Activated CD4-positive, alpha-beta T cell treated with anti-CD3 and anti-CD28 coated beads, Interleukin-2, amount 50 U/mL, for 24 hours (primary cell): ENCODE data around the gene MTHFD1L.

Experiments used
- DNase-seq, 2 donors: peaks; one replicate each; pipeline ENCODE4 v3.0.0-alpha.2; 2020; ENCODE audit warnings: low read depth in 1 of 2, low spot score in 1 of 2

The MTHFD1L gene

DNA sequence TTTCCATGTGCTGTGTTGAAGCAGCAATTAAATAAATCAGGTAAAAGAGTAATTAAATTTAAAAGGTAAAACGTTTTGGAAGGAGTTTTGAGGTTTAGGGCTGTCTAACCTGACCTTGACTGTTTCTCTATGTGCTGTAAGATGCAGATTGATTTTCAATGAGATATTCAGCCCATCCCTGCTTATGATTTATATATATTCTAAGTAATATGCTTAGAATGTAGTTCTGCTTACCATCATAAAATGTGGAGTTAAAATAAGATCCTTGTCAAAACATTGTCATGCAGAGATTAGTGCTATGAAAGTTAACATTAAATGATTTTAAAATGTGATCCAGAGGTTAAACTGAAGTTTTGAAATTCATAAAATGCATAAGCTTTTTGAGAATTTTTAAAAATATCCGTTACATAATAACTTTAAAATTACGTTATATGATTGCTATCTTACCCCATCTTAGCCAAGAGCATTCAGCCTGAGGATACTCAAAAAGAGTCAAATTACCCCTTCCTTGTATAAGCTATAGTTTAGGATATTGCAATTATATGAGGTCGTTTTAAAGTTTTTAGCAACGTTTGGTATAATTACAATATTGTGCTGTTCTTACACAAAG, 122.5 kb downstream of the MTHFD1L start:
- DNase-seq, result no peak

DNA sequence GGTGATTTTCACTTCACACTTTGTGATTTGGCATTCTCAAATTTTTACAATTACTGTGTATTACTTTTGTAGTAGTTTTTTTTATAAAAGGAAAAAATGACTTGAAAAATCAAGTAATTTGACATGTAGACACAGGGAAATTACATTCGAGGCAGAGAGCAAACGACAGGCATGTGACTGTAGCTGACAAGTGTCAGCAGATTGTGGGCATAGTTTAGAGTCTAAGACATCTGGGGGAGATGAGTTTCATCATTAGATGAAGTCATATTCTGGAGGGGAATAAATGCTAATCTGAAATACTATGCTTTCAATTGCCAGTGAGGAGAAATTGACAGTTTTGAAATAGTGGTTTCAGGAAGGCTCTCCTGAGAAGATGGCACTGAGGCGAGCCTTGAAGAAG, 126.0 kb downstream of the MTHFD1L start:
- no peak for DNase-seq

GRCh38 chr6:150992262-150992661, 126.8 kb downstream of the MTHFD1L start:
- no peak for DNase-seq

DNA sequence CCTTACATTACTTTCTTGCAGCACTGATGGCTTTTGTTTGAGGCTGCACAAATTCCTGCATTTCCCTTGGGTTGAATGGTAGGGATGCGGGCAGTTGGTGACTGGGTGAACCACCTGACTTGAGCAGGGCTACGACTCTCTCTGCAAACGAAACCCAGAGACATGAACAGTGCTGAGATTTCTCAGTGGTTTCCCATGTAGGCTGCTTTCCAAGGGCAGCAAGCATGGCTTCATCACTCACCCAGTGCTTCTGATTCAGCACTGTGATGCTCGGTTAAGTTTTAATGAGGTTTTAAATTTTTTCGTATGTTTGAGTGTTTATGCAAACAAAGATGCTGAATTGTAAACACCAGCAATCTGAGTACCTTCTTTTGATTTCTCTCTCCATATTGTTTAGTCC, 127.2 kb downstream of the MTHFD1L start:
- DNase-seq, result no peak

DNA sequence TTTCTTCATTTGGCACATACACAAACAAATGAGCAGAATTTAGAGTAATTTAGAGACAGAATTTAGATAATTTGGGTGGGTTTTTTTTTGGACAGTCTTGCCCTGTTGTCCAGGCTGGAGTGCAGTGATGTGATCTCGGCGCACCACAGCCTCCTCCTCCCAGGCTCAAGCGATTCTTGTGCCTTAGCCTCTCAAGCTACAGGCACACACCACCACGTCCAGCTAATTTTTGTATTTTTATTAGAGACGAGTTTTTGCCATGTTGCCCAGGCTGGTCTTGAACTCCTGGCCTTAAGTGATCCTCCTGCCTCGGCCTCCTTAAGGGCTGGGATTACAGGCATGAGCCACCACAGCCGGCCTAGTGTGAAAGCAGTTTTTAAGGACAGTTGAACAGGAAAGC, 127.8 kb downstream of the MTHFD1L start:
- no peak for DNase-seq

- no peak for DNase-seq
Measured at GRCh38 chr6:150994026-150994425, 128.5 kb downstream of the MTHFD1L start.

GRCh38 chr6:150996968-150997367, 131.5 kb downstream of the MTHFD1L start:
- DNase-seq, result no peak

GRCh38 chr6:150999107-150999506, 133.6 kb downstream of the MTHFD1L start:
- DNase-seq, result no peak

DNA sequence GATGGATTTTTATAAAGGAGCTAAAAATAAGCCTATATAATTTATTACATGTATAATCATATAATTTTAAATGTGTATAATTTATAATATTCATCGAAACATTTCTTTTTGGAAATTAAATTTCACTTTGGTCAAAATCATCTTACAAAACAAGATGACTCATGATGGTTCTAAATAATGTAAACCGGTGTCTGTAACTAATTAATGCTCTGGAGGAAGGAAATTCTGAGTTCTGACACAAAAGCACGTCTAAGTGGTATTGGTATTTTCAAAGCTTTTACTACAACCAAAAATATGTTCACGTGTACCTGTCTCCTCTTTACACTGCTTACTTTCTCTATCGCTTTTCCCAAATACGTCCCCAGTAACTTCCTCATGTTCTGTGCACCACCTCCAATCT, 134.1 kb downstream of the MTHFD1L start:
- DNase-seq, result no peak

DNA sequence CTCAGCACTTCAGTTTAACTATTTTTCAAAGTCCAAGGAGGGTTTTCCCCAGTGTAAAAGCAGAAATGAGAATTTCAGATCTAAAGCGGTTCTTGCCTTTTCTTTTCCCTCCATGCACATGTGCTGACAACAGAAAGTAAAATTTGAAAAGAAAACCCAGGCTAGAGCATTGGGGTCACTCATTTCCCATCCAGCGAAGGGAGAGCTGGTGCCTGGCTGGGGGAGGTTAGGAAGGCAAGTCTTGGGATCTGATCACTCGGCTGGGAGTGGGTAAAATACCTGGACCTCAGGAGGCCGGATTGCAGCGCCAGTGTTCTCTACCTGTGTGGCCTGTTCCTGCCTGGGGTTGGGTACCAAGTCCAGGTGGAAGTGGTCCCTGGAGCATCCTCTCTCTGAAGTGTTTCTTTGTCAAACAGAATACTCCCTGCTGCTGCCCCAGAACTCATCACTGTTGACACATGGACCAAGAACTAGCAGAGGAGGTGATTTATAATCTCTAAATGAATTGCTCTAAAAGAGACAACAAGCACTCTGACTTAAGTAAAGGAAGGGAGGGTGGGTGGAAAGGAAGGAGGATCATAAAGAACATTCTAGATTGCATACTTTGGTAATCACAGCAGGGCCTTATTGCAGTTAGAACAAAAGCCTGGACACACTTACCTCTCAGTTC, 136.0 kb downstream of the MTHFD1L start:
- no peak for DNase-seq

DNA sequence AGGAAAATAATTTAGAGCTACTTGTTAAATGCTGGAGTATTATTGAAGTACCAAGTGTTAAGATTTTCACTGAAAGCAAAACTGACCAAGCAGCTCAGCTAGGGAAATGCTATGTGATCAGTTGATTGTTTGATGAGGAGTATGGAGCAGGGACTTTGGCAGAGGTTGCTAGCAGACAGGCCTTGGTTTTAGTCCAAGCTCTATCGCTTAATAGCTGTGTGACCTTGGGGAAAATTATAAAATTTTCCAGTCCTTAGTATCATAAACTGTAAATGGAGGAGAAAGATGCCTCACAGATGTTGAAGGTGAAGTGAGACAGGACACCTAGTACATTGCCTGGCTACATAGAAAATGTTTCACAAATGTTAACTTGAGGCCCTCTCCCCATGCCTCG, 136.6 kb downstream of the MTHFD1L start:
- DNase-seq, result no peak

DNA sequence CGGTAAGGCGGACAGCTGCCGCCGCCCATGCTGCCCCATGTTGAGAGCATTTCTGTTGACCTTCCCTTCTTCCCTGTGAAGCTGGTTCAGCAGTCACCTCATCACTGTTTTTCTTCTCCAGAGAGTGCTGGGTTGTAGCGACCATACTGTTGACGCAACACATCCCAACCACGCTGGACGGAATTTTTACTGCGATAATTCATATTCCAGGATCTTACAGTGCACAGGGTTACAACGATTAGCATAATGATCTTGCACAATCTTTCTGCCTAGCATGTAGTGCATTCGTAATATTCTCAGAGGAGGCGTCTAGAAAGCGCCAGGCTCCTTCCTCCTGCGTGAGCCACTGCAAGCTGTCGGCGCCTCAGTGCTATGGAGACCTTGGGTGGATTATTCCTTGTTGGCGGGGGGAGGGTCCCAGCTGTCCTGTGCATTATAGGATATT, 137.0 kb downstream of the MTHFD1L start:
- DNase-seq, result no peak

DNA sequence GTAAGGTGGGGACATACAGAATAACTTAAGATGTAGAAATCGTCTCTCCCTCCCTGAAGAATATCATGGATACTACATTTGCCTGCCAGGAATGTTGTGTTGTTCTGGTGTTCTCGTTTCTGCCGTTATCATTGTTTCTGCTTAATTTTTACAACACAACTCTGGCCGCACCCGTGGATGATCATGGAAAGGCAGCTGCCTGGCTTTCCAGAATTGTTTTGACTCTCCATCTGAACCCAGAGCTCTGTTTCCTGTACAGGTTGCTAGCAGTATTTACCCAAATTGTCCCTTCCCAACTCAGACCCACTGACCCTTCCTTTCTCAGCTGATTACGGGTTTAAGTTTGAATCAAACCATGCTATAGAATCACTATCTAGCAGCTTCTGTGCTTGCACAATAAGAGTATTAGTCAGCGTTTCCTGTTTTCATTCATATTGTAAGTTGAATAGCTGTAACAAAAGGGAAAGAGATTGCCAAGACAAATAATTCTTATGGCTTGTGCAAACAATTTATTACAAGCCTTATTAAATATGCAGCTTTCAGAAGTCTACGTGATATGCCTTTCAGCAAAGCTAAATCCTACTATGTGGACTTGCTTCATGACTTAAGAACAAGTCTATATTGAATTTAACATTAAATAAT, 139.0 kb downstream of the MTHFD1L start:
- DNase-seq, result no peak

GRCh38 chr6:151005164-151005563, 139.7 kb downstream of the MTHFD1L start:
- DNase-seq, result no peak

DNA sequence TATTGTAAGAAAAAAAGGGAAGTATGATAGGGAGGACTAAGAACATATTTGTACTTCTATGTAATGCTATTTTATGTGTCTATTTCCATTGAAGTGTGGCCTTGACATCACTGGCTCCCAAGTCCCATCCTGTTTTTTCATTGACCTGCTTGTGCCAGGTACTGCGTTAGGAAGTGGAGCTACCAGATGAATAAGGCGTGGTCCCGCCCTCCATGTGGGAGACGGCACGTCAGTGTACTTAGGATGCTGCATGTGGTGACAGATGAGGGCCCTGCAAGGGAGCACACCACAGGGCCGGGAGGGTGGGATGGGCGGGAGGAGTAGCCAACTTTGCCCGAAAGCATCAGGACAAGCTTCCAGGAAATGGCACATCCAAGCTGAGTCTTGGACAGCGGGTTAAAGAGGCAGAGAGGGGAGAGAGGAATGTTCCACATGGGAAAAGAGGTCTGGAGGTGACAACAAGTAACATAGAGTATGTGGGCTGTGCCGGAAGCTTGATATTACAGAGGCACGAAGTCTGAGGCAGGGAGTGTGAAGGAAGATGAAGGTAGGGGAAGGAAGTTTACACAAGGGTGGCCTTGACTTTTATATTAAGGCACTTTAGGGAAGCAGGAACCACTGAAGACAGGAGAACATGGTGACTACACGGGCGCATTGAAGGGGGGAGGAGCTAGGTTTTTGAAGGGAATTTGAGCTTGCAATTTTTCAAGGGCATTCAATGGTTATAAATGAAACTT, 140.6 kb downstream of the MTHFD1L start:
- no peak for DNase-seq

DNA sequence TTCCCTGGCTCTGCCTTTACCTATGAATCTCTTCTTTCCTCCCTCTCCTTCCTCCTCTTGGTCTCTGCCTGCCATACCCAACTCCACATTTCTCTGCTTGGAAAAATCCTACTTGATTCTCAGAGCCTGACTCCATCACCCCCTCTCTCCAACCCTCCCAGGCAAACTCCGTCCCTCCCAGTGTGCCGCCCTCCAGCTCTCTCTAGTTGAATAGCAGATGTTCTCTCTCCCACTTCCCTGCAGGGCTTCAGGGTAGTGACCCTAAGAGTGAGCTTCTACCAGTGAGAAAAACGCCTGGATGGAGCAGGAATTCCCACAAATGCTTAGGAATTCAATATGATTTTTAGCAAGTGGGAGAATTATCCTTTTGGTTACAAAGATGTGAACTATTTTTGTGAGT, 141.6 kb downstream of the MTHFD1L start:
- DNase-seq, result no peak

DNA sequence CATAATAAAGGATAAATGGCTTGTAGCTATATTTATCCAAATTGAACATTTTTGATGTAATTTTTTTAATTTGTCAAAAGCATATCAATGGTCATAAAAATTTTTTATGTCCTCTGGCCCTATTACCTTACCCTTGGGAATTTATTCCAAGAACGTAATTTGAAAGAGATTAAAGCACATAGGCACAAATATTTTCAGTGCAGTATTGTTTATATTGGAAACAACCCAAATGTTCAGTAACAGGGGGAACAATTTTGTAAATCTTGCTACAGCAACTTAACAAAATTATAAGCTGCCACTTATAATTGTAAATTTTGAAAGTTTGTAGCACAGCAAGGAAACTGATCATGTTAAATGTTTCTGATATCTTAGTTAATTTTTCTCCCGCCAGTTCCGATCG, 142.4 kb downstream of the MTHFD1L start:
- DNase-seq, result no peak

GRCh38 chr6:151008425-151008824, 142.9 kb downstream of the MTHFD1L start:
- no peak for DNase-seq

GRCh38 chr6:151009576-151009975, 144.1 kb downstream of the MTHFD1L start:
- no peak for DNase-seq

DNA sequence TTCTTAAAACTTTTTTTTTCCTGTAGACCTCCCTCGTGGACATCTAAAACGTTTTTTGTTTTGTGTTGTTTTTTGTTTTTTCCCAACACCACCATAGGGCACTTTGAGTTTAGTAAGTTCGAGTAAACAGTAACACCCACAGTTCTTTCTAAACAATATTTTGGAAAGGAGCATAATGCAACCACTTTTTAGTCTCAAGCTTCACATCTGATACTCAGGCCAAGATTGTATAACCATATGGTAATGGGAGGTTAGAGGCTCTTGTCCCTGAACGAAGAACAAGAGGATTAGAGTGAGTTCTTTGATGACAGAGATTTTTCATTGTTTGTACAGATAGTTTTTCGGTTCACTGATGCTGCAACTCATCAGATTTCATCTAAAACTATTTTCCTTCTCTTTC, 144.6 kb downstream of the MTHFD1L start:
- DNase-seq, result no peak

DNA sequence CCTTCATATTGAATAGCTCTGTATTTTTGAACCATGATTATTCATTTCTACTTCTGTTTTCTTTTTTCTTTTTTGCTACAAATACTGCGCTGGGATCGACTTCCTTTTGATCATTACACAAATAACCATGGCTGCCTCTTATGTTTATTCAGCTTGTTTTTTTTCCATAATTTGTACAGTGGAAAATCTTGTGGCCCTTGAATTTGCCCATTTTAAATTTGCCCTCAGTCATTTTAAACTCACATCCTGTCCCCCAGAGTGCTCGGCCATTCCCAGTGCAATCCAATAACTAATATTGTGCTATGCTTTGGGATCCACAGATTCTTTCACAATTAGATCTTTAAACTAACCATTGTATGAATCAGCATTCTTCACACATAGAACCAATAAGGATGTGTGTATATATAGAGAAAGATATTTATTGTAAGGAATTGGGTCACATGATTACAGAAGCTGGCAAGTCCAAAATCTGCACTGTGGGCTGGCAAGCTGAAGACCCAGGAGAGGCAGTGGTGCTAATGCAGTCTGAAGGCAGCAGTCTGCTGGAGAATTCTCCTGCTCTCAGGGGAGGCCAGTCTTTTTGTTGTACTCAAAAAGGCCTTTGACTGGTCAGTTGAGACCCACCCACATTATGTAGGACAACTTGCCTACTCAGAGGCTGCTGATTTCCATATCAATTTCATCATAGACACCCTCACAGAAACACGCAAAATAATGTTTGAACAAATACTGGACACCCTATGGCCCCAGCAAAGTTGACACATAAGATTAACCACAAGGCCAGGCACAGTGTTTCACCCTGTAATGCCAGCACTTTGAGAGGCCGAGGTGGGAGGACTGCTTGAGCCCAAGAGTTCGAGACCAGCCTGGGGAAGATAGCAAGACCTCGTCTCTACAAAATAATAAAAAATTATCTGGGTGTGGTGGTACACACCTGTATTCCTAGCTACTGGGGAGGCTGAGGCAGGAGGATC, 147.1 kb downstream of the MTHFD1L start:
- DNase-seq, result no peak
